ENCODE results near the gene SNAI3.

SNAI3 gene

GRCh38 chr16:88638323-88639230, 47.7 kb downstream of the SNAI3 start, which contains the start of gene IL17C:
TSS of gene IL17C (plus strand) at chr16:88638572. CDS start at chr16:88638642, 70 bp downstream.
- DNase-seq (ENCODE audit: insufficient read length, low spot score) (no peak), FAIRE-seq (no peak)

DNA sequence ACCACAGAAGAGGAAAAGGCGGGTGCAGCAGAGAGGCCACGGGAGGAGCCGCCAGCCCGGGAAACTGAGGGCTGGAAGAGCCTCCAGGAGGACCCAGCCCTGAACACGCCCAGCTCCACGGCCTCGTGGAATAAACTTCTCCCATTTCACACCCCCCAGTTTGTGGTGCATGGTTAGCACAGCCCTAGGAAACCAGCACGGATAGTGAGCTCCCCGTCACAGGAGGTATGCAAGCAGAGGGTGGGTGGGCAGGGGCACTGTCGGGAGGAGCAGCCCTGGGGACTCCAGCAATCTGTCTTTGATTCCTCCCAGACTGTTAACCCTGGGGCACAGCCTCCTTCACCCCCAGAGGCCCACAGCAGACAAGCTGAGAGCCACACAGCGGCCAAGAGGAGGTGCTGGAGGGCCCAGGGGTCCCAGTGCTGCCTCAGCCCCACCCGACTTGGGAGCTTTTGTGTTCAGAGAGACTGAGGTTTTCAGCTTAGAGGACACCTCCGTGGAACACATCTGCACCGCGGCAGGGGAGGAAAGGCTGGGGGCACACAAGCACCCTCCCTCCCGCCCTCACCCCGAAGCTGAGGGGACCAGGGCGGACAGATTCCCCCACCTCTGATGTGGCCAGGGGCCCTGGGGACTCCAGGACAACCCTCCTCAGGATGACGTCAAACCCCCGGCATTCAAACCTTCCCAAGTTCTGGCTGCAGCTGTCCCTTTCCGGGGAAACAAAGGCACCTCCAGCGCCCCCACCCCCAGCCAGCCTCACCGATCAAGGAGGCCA, 49.6 kb downstream of the SNAI3 start:
- no peak for DNase-seq (ENCODE audit: insufficient read length, low spot score)
- FAIRE-seq = no peak

GRCh38 chr16:88635671-88636319, 50.5 kb downstream of the SNAI3 start:
- DNase-seq (ENCODE audit: insufficient read length, low spot score) (no peak), FAIRE-seq (no peak)

DNA sequence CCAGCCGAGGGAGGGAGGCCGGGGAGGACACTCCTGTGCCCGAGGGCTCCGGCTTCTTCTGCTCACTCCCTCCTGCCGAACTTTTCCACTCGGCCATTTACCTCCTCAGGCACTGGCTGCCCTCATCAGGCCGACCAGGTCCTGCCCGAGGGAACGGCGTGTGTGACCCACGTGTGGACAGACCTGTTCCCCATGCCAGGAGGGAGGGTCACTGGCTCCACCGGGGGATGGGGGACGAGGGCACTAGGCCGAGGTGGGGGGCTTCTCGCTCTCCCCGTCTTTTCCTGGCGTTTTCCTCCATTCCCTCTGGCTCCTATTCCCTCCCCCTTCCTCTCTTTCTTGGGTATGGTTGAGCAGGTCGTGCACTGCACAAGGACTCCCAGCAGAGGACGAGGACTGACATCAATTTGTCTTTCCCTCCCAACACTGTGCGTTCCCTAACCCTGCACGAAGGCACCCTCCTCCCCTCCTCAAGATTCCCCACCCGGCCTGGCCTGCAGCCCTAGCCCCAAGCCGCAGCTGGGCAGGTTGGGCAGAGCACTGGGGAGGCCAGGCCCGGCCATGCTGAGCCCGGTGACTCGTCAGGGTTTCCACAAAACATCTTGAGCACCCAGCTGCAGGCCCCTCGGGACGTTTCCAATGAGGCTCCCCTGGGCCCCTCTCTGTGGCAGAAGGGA, 51.2 kb downstream of the SNAI3 start:
- peak; percentile 61 for DNase-seq (ENCODE audit: insufficient read length, low spot score)
- no peak for FAIRE-seq

GRCh38 chr16:88634141-88634993, 51.9 kb downstream of the SNAI3 start:
- DNase-seq (ENCODE audit: insufficient read length, low spot score) (no peak), FAIRE-seq (peak; percentile 88)

DNA sequence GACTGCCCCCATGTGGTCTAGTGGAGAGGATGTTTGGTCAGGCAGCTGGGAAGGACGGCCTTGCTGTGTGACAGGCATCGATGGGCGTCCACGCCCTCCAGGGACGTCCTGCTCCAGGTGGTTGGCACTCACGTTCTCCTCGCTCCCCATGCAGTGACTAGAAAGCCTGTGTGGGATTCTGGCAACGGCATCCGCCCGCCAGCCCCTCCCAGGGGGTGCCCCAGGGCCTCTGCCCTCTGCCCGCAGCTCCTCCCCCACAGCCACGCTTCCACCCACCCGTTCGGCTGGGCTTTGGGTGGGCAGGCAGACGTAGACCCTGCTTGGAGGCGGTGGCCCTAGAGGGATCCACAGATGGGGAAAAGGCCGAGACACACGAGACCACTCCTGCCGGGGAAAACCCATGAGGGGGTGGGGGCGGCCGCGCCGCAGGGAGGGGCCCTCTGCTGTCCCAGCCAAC, 52.6 kb downstream of the SNAI3 start:
- peak; percentile 71 for FAIRE-seq
- DNase-seq (ENCODE audit: insufficient read length, low spot score) = peak; percentile 57

GRCh38 chr16:88632587-88632930, 53.7 kb downstream of the SNAI3 start:
- DNase-seq (ENCODE audit: insufficient read length, low spot score) (no peak), FAIRE-seq (no peak)

DNA sequence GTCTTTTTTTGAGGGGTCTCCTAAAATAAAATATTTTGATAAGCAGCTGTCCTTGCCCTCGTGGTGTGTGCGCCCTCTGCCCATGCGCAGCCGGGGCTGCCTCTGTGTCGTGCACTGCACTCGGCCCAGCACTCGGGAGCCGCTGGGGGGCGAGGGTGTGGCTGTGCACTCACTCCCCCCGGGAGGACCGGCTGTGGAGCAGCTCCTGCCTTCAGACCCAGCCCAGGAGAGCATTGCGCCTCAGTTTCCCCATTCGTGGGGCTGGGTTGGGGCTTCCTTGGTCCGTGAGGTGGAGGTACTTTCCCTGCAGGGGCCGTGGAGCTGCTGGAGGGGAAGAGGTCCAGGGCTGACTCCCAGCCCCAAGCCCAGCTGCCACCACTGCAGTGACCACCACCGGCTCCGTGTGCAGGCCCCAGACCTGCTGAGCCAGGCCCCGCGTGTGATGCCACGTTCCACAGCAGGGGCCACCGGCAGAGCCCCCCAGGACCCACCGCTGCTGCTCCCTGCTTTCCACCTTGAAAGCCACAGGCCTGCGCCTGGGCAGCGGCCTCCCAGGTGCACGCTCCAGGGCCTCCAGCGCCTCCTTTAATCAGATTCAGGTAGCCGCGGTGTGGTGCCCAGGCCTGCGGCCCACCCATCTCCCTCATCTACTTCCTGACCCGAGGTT, 54.3 kb downstream of the SNAI3 start:
- DNase-seq (ENCODE audit: insufficient read length, low spot score) = no peak
- FAIRE-seq = no peak

- no peak for FAIRE-seq
These were observed 54.9 kb downstream of the SNAI3 start for GRCh38 chr16:88631384-88631783.

DNA sequence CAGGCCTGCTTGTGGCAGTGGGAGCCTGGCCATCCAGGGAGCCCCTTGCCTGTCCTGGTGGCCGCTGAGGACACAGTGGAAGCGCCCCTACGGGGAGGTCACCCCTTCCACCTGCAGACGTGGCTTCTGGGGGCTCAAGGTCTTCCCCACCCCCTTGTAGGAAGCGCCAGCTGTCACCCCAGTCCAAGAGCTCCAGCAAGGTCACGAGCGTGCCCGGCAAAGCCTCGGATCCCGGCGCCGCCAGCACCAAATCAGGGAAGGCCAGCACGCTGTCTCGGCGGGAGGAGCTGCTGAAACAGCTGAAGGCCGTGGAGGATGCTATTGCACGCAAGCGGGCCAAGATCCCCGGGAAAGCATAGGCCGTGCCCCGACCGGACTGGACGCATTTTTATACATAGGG, 55.4 kb downstream of the SNAI3 start:
- DNase-seq (ENCODE audit: insufficient read length, low spot score) (no peak), FAIRE-seq (no peak)

More at GRCh38 chr16:88631384-88631783, 54.9 kb downstream of the SNAI3 start:
- DNase-seq (ENCODE audit: insufficient read length, low spot score) = no peak

GRCh38 chr16:88630433-88630832, 55.9 kb downstream of the SNAI3 start:
- FAIRE-seq (no peak), DNase-seq (ENCODE audit: insufficient read length, low spot score) (no peak)

DNA sequence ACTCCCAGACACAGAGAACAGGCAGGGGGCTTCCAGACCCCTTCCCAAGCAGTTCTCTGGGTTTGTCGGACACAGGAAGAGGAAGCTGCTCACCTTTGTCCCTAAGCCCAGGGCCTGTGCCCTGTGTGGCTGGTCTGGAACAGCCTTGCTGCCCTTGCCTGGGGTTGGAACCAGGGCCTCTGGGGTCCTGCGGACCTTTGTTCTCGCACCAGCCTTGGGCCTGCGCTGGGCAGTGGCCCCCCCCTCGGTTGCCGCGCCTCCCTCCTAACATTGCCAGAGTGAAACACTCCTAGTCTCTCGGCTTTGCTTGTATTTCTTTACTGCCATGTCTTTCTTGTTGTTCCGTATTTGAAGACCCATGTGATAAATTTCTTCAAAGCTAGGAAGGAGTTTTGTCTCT, 56.5 kb downstream of the SNAI3 start:
- FAIRE-seq = no peak
- no peak for DNase-seq (ENCODE audit: insufficient read length, low spot score)

DNA sequence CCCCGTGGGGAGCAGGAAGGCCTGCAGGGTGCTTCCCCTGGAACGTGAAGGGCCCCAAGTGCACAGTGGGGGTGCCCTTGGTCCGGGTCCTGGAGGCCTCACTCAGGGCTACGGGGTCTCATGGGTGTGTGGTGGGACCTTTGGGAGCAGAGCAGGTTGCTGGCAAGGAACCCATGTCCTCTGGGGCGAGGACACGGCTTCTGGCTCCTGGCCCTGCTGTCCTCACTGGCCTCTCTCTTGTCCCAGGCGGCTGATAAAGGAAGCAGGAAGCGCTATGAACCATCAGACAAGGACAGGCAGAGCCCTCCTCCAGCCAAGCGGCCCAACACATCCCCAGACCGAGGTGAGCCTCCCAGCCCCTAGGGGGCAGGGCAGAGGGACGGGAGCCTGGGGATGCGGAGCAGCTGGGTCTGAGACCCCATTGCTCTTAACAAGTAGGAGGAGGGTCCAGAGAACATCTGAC, 57.8 kb downstream of the SNAI3 start:
- FAIRE-seq = no peak
- no peak for DNase-seq (ENCODE audit: insufficient read length, low spot score)
